Lower leg skin (tissue), 4 donors: Measurements from ENCODE around the gene MAP6. TPM values are rescaled to one million over a fixed set of nuclear protein-coding genes. Genes with fewer than 3 reads are reported as not detected.
"Not testable (repeated sequence)": the region's sequence is repeated elsewhere in the genome, so short reads cannot be mapped to it uniquely, and the experiment has no call there.

Source experiments
- DNase-seq, 2 donors: peaks; one replicate each; pipeline ENCODE4 v3.0.0-alpha.2; 2019; ENCODE audit warnings: low spot score in 2 of 2
- H3K4me3 ChIP-seq: fragments of 200-600 bp; sonication (generic); 2 replicates; pipeline ENCODE4 v1.5.1; 2017; ENCODE audit warnings: mild to moderate bottlenecking, low read depth; ENCODE audit not compliant: poor library complexity, severe bottlenecking
- CTCF ChIP-seq, 3 donors: fragments of 450-650 bp; IDR thresholded peaks; one replicate each; pipeline ENCODE4 v1.5.1; 2016; ENCODE audit warnings: antibody characterized with exemption in 3 of 3, mild to moderate bottlenecking in 3 of 3, moderate library complexity in 2 of 3
- POLR2A ChIP-seq, 2 donors: fragments of 450-650 bp; IDR thresholded peaks; one replicate each; pipeline ENCODE4 v1.6.1; 2016 to 2017; ENCODE audit warnings: antibody characterized with exemption in 2 of 2, mild to moderate bottlenecking in 1 of 2, moderate library complexity in 1 of 2
- WGBS, 2 donors: methylation state at CpG; one replicate each; pipeline ENCODE4 v1.1.5; 2018; 5-methylcytosine and 5-hydroxymethylcytosine counted together
- intact Hi-C: fragments of 100-400 bp; cut with DNase I; formaldehyde crosslinking; loops from one replicate; pipeline ENCODE4 v1.15.0; 2023; ENCODE audit warnings: low total_unique reads
- total RNA-seq, 4 donors: library from RNA; depleted of rRNA; stranded (reverse); fragments of >200 nt; gene quantifications; one replicate each; pipeline ENCODE4 v1.1.0, GENCODE V29; 2016

Gene MAP6
- total RNA-seq, 4 donors from 2014 or later = 3.1 to 16.1 (median 10.0) TPM

GRCh38 chr11:75586395-75586794 is 82.4 kb downstream of the MAP6 start:
- DNase-seq = no peak
- TF ChIP-seq CTCF (IDR thresholded peaks at IDR 0.05) = no peak
- no peak for TF ChIP-seq POLR2A (IDR thresholded peaks at IDR 0.05)
- no peak overlapping the region for H3K4me3 ChIP-seq
- 89 to 98% methylated on average over 3 of the region's 3 CpGs for WGBS, 2 donors
- intact Hi-C loops = no loop called here

DNA sequence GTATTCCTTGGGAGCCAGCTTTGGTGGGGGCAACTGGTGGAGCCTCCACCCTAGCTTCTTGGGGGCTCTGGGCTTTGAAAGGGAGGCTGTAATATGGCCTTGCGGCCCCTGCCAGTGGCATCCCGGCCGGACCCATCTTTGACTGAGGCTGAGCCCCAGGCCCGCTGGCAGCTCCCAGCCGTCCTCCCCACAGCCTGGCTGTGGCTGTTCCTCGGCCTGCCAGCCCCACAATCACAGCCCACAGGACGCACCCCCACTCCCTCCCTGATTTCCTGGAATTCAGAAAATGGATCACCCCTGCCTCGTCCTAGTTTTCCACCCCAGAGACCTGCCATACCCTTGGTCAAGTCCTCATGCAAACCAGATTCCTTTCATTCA is 83.6 kb downstream of the MAP6 start:
- intact Hi-C loops = no loop called here
- WGBS, 2 donors = 80 to 81% methylated on average over 8 of the region's 8 CpGs
- no peak for TF ChIP-seq POLR2A (IDR thresholded peaks at IDR 0.05)
- TF ChIP-seq CTCF (IDR thresholded peaks at IDR 0.05) = no peak
- DNase-seq = no peak
- H3K4me3 ChIP-seq = no peak overlapping the region

GRCh38 chr11:75584659-75585292 is 84.1 kb downstream of the MAP6 start:
- H3K4me3 ChIP-seq, DNase-seq, intact Hi-C loops: not testable (repeated sequence)
- WGBS, 2 donors = 85 to 87% methylated on average over 12 of the region's 12 CpGs

DNA sequence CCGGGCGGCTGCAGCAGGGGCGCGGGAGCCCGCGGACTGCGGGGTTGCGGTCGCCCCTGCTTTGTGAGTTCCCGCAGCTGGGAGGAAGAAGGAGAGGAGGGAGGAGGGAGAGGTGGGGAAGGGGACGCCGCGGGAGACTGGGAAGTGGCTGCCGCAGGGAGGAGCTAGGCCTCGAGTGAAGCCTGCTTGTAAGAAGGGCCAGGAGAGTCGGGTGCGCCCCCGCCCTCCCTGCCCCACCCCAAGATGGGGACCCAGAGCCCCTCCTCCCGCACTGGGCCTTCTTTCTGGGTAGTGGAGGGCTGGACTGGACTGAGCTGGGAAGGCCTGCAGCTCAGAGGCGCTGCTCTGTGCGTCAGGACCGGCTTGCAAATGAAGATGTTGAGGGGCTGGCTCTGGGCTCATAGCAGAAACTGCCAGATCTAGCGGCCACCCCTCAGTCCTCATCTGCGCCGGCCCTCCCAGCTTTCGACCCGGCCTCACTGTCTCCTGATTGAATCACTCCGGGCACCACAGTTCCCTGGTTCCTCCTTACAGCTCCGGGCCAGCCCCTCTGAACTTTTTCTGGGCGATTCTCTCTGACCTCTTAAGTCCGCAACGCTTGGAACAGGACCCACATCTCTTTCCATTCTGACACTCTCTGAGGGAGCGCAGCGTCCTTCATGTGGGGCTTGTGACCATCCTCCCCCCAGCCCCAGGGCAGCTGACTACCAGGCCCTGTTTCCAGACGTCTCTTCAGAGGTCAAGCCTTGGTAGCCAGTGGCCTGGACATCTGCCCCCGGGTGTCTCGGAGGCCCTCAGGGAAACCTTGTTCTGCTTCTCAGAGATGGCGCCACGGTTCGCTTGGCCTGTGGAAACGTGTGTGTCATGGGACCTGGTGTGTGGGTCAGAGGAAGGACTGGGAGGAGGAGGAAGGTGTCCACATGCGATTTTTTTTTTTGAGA is 84.8 kb downstream of the MAP6 start:
- TF ChIP-seq CTCF (IDR thresholded peaks at IDR 0.05) (no peak), POLR2A (IDR thresholded peaks at IDR 0.05) (no peak)
- peak; percentile 29 to 94 for DNase-seq
- 37 to 43% methylated on average over 36 to 42 of the region's 42 CpGs for WGBS, 2 donors
- intact Hi-C loops = no loop called here
- peak overlapping the region; percentile 39 for H3K4me3 ChIP-seq

- peak; percentile 28 to 92 for DNase-seq
- intact Hi-C loops = no loop called here
- 2 to 4% methylated on average over 27 to 58 of the region's 68 CpGs for WGBS, 2 donors
- no peak for TF ChIP-seq POLR2A (IDR thresholded peaks at IDR 0.05)
- peak overlapping the region; percentile 39 for H3K4me3 ChIP-seq
Observed at GRCh38 chr11:75582895-75583717, 85.7 kb downstream of the MAP6 start.

DNA sequence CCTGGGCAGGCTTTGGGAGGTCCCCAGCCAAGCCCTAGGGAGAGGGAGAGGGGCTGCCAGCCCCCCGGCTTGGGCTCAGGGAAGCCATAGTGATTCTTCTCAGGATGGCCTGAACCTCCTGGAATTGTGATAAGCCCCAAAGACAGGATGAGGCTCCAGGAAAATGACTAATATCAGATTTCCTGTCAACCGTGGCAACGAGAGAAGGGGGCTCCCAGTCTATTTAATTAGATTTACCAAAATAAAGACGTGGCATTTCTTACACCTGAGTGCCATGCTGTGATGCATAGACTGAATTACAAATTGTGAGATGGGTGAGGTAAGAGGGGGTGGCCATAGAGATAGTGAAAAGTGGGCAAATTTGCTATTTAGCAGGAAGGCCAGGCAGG is 86.3 kb downstream of the MAP6 start:
- H3K4me3 ChIP-seq = no peak overlapping the region
- 39 to 50% methylated on average over 4 of the region's 4 CpGs for WGBS, 2 donors
- intact Hi-C loops = no loop called here
- DNase-seq = no peak
- TF ChIP-seq CTCF (IDR thresholded peaks at IDR 0.05) (no peak), POLR2A (IDR thresholded peaks at IDR 0.05) (no peak)
